ENCODE data around the gene GRIN1. TPM values are rescaled to one million over a fixed set of nuclear protein-coding genes. Genes with fewer than 3 reads are reported as not detected.

The GRIN1 gene
- total and polyA plus RNA-seq, 10 of the 15 experiments (the other 5 are each of a cell fraction or from before 2014, with no cell fraction given): 0.05 to 0.10 (median 0.06) TPM; not detected in 6

DNA sequence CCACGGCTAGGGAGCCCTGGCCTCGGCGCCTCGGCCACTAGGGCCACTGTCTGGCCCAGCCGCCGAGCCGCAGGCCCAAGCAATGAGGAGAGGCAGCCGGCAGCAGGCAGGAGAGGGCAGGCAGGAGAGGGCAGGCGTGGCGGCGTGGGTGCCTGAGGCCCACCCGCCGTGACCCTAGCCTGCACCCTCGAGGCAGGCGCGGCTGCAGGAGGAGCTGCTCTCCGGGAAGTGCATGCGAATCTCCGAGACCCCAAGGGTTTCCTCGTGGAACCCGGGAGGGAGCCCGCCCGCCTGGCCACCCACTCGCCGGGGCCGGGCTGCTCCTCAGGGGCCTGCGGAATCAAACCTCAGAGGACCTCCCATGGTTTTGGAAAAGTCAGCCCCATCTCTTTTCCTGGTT, 9.3 kb downstream of the GRIN1 start (continued):
- TF ChIP-seq, protein P1, sequence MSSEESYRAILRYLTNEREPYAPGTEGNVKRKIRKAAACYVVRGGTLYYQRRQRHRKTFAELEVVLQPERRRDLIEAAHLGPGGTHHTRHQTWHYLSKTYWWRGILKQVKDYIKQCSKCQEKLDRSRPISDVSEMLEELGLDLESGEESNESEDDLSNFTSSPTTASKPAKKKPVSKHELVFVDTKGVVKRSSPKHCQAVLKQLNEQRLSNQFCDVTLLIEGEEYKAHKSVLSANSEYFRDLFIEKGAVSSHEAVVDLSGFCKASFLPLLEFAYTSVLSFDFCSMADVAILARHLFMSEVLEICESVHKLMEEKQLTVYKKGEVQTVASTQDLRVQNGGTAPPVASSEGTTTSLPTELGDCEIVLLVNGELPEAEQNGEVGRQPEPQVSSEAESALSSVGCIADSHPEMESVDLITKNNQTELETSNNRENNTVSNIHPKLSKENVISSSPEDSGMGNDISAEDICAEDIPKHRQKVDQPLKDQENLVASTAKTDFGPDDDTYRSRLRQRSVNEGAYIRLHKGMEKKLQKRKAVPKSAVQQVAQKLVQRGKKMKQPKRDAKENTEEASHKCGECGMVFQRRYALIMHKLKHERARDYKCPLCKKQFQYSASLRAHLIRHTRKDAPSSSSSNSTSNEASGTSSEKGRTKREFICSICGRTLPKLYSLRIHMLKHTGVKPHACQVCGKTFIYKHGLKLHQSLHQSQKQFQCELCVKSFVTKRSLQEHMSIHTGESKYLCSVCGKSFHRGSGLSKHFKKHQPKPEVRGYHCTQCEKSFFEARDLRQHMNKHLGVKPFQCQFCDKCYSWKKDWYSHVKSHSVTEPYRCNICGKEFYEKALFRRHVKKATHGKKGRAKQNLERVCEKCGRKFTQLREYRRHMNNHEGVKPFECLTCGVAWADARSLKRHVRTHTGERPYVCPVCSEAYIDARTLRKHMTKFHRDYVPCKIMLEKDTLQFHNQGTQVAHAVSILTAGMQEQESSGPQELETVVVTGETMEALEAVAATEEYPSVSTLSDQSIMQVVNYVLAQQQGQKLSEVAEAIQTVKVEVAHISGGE (CRISPR knock-in tag; IDR thresholded peaks at IDR 0.05): no peak
- TF ChIP-seq, protein P2, sequence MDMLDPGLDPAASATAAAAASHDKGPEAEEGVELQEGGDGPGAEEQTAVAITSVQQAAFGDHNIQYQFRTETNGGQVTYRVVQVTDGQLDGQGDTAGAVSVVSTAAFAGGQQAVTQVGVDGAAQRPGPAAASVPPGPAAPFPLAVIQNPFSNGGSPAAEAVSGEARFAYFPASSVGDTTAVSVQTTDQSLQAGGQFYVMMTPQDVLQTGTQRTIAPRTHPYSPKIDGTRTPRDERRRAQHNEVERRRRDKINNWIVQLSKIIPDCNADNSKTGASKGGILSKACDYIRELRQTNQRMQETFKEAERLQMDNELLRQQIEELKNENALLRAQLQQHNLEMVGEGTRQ (IDR thresholded peaks at IDR 0.05; ENCODE audit: borderline replicate concordance, low read depth, low read length): no peak
- TF ChIP-seq CREB1 (IDR thresholded peaks at IDR 0.05; ENCODE audit: low read depth): no peak
- no peak for TF ChIP-seq ESRRA (IDR thresholded peaks at IDR 0.05; ENCODE audit: low read length)
- TF ChIP-seq, protein P3, sequence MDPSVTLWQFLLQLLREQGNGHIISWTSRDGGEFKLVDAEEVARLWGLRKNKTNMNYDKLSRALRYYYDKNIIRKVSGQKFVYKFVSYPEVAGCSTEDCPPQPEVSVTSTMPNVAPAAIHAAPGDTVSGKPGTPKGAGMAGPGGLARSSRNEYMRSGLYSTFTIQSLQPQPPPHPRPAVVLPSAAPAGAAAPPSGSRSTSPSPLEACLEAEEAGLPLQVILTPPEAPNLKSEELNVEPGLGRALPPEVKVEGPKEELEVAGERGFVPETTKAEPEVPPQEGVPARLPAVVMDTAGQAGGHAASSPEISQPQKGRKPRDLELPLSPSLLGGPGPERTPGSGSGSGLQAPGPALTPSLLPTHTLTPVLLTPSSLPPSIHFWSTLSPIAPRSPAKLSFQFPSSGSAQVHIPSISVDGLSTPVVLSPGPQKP (IDR thresholded peaks at IDR 0.05; ENCODE audit: low read depth, low read length): no peak

DNA sequence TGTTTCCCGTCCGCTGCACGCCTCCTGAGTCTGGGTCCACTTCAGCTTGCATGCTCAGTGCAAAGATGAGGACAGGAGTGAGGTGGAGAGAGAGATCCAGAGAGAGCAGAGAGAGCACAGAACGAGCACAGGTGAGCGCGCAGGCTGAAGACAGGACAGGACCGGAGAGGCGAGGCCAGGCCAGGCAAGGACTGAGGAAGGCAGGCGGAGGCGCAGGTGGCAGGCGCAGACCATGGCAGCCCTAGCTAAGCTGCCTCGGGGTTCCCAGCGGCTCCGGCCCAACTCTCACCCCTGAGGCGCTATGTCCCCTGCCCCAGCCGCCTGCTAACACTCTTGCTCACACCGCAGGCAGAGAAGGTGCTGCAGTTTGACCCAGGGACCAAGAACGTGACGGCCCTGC, 9.7 kb downstream of the GRIN1 start:
- whole genome bisulfite sequencing (ENCODE audit: insufficient coverage, insufficient replicate concordance, low lambda C conversion rate, missing lambda C conversion rate): 88% methylated on average over 19 of the region's 19 CpGs
- ChIA-PET SMC1A (ENCODE audit: uncharacterized antibody, unreplicated experiment) (interaction anchor here (1.2 to 4.7 kb wide), 2 partner anchors 18 to 50 kb away, joined by 5 to 28 read pairs; no protein-coding TSS in a partner anchor), RAD21 (ENCODE audit: unreplicated experiment) (interaction anchor here (3.6 to 4.1 kb wide), 3 partner anchors 19 to 62 kb away, joined by 11 to 26 read pairs (median 25); partner anchors contain the start of gene MAN1B1), CTCF (no interaction called here), POLR2A (interaction anchor here (2.1 to 4.3 kb wide), 4 partner anchors 10 to 75 kb away, joined by 12 to 166 read pairs (median 25); partner anchors contain the start of genes CYSRT1, NDOR1, RNF208 and TMEM203)
- intact Hi-C loops (cut with micrococcal nuclease; ENCODE audit: unreplicated experiment) (no loop called here), in situ Hi-C loops (cut with MboI) (no loop called here)
- no peak overlapping the region for H3K9ac ChIP-seq (ENCODE audit: control insufficient read depth, insufficient read depth, low read length)
- no peaks in the 10 kb centered on the region for H3K27me3 ChIP-seq (replicated peaks in 1 of 2; ENCODE audit: control insufficient read depth in 2 of 2, insufficient read depth in 2 of 2, low read length in 1 of 2)
- no peak overlapping the region for H3K27ac ChIP-seq (ENCODE audit: control insufficient read depth, insufficient read depth)
- FAIRE-seq (no peak), ATAC-seq (no peak), DNase-seq (ENCODE audit: low read depth, low spot score) (no peak)
- no TSS peak for BruUV-seq (replicated peaks)
- no peaks in the 10 kb centered on the region; the same call in 2 of the 3 replicates for H3K9me3 ChIP-seq (replicated peaks; ENCODE audit: control insufficient read depth, insufficient read depth, low read length)
- no peak overlapping the region for H2AFZ ChIP-seq (ENCODE audit: control insufficient read depth, low read depth, low read length)
- H3K4me2 ChIP-seq (ENCODE audit: control insufficient read depth, insufficient read depth): no peak overlapping the region
- H4K20me1 ChIP-seq (ENCODE audit: control insufficient read depth, insufficient read depth): no peaks in the 10 kb centered on the region
- H3K4me3 ChIP-seq: no peak overlapping the region
- H3K4me1 ChIP-seq (ENCODE audit: control insufficient read depth, insufficient read depth, low read length): peaks cover 9% of the 10 kb centered on the region; the same call in 1 of the 2 replicates
- H3K79me2 ChIP-seq (ENCODE audit: control insufficient read depth, insufficient read depth, low read length): no peaks in the 10 kb centered on the region
- no peaks in the 10 kb centered on the region for H3K36me3 ChIP-seq (ENCODE audit: control insufficient read depth in 2 of 2, insufficient read depth in 2 of 2, low read length in 1 of 2)
- TF ChIP-seq MXI1 (IDR thresholded peaks at IDR 0.05; ENCODE audit: low read depth, low read length) (no peak), NRF1 (conservative IDR thresholded peaks at IDR 0.05; ENCODE audit: low read depth, low read length) (no peak), CBFB (IDR thresholded peaks at IDR 0.05; ENCODE audit: low read depth) (no peak), EED (IDR thresholded peaks at IDR 0.05; ENCODE audit: low read depth) (no peak), RAD21 (IDR thresholded peaks at IDR 0.05; ENCODE audit: insufficient read depth, low read depth, low read length) (no peak), JUND (IDR thresholded peaks at IDR 0.05; ENCODE audit: low read depth, low read length) (no peak), ETV6 (conservative IDR thresholded peaks at IDR 0.05 in 1 of 2, IDR thresholded peaks at IDR 0.05 in 1 of 2; ENCODE audit: borderline replicate concordance in 1 of 2, low read depth in 1 of 2) (no peak), ZZZ3 (IDR thresholded peaks at IDR 0.05; ENCODE audit: control insufficient read depth, insufficient read length, low read depth) (no peak)
- TF ChIP-seq, protein P4, sequence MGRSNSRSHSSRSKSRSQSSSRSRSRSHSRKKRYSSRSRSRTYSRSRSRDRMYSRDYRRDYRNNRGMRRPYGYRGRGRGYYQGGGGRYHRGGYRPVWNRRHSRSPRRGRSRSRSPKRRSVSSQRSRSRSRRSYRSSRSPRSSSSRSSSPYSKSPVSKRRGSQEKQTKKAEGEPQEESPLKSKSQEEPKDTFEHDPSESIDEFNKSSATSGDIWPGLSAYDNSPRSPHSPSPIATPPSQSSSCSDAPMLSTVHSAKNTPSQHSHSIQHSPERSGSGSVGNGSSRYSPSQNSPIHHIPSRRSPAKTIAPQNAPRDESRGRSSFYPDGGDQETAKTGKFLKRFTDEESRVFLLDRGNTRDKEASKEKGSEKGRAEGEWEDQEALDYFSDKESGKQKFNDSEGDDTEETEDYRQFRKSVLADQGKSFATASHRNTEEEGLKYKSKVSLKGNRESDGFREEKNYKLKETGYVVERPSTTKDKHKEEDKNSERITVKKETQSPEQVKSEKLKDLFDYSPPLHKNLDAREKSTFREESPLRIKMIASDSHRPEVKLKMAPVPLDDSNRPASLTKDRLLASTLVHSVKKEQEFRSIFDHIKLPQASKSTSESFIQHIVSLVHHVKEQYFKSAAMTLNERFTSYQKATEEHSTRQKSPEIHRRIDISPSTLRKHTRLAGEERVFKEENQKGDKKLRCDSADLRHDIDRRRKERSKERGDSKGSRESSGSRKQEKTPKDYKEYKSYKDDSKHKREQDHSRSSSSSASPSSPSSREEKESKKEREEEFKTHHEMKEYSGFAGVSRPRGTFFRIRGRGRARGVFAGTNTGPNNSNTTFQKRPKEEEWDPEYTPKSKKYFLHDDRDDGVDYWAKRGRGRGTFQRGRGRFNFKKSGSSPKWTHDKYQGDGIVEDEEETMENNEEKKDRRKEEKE (IDR thresholded peaks at IDR 0.05): no peak
